H1 (cell line): ENCODE data around the gene TIMMDC1. TPM values are rescaled to one million over a fixed set of nuclear protein-coding genes. Genes with fewer than 3 reads are reported as not detected.

Experiments used
- BRCA1 ChIP-seq: IDR thresholded peaks from 2 replicates; pipeline ENCODE4 v1.6.1; 2012; ENCODE audit warnings: low read depth, low read length, improper control_type of control experiment
- CHD7 ChIP-seq: fragments of 300-600 bp; sonication (generic); IDR thresholded peaks from 2 replicates; pipeline ENCODE4 v1.7.1; 2012; ENCODE audit warnings: low read length, moderate library complexity, mild to moderate bottlenecking, inconsistent platforms; ENCODE audit not compliant: insufficient replicate concordance
- CTCF ChIP-seq, 3 experiments: IDR thresholded peaks; 1 replicate in 2 of 3; 2 replicates in 1 of 3; pipeline versions ENCODE4 v1.5.1 to v1.6.1; 2011; ENCODE audit warnings: low read length in 3 of 3, mild to moderate bottlenecking in 3 of 3, inconsistent platforms in 2 of 3, low read depth in 1 of 3, moderate library complexity in 1 of 3; ENCODE audit not compliant: insufficient read depth in 1 of 3; ENCODE audit errors: control extremely low read depth in 1 of 3
- NRF1 ChIP-seq: IDR thresholded peaks from 2 replicates; pipeline ENCODE4 v1.6.1; 2011; ENCODE audit warnings: mild to moderate bottlenecking, low read depth, low read length, improper control_type of control experiment
- PHF8 ChIP-seq: fragments of 200-600 bp; sonication (generic); conservative IDR thresholded peaks from 2 replicates; pipeline ENCODE4 v1.7.1; 2012; ENCODE audit warnings: low read depth, mild to moderate bottlenecking, inconsistent platforms, low read length, moderate library complexity
- TAF7 ChIP-seq: optimal IDR thresholded peaks from 2 replicates; pipeline ENCODE3; 2011; ENCODE audit warnings: low read depth, mild to moderate bottlenecking, inconsistent platforms, low read length, moderate library complexity, borderline replicate concordance
- polyA plus RNA-seq, 7 experiments: library from polyadenylated mRNA; depleted of rRNA in 3 of 7; stranded (reverse) in 5 of 7; unstranded in 2 of 7; fragments of >200 nt in 5 of 7; fragments of 200-250 nt in 2 of 7; gene quantifications; 1 replicate in 5 of 7; 2 replicates in 1 of 7; 4 replicates in 1 of 7; pipeline versions ENCODE4 v1.2.1 to v1.2.3, GENCODE V29; 2011 to 2013; ENCODE audit warnings: missing spikeins in 2 of 7, mixed read lengths in 2 of 7
- total RNA-seq: library from RNA; stranded (reverse); fragmentation: NEBNext Ultra II Directional; extraction: Animal tissue kit (Norgen Biotek cat#: 25700); gene quantifications from 2 replicates; pipeline ENCODE4 v1.2.1, GENCODE V29; 2021

Gene TIMMDC1
- total and polyA plus RNA-seq, 2 of the 8 experiments (the other 6 are each of a cell fraction or from before 2014, with no cell fraction given): 80.7 to 128 TPM

GRCh38 chr3:119463171-119464169 is 34.9 kb upstream of the TIMMDC1 start, which contains the start of gene TMEM39A (continued):
- TF ChIP-seq CHD7 (no peak), NRF1 (peak; percentile 59), PHF8 (peak; percentile 93), TAF7 (peak; percentile 77), CTCF (IDR thresholded peaks at IDR 0.05; ENCODE audit: control extremely low read depth in 1 of 3, insufficient read depth in 1 of 3, low read depth in 1 of 3, low read length in 3 of 3) (peak in 2 of 3 experiments; percentile 0 to 3; a peak in 2 of 4 replicates), BRCA1 (no peak; the same call in 1 of the 2 replicates)
